ENCODE measurements around the gene DENND4C.

DNA sequence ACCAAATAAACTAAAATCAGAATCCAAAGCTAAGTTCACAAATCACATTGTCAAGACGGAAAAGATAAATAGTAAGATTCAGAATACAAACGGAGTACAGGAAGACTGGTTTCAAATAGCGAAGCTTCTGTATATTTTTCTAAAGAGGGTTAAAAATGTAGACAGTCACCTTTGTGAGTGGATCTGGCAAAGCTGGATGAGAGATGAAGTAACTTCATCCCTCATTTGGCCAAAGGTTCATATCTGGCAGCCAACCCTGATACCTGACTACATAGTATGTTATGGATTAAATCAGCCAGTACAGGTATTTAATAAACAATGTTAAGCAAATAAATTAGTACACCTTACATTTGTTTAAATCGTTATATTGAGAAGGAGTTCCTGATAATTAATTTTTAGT is 21.3 kb upstream of the DENND4C start:
- TF ChIP-seq POLR2AphosphoS5 (IDR thresholded peaks at IDR 0.05; ENCODE audit: low read depth, low read length) (no peak), TAF1 (IDR thresholded peaks at IDR 0.05; ENCODE audit: low read depth, low read length) (no peak)
